ENCODE data around the gene OR11G2. TPM values are rescaled to one million over a fixed set of nuclear protein-coding genes. Genes with fewer than 3 reads are reported as not detected.

The OR11G2 gene
- total RNA-seq, 1 experiment from 2014 or later: not detected

Other genes with a start within 250 kb of the OR11G2 start
- gene OR4K15, start 215.3 kb upstream of the OR11G2 start, total RNA-seq (2021; ENCODE audit: unreplicated experiment): not detected
- gene OR4Q2, start 188.7 kb upstream of the OR11G2 start, total RNA-seq (2021; ENCODE audit: unreplicated experiment): not detected
- gene OR4K14, start 171.6 kb upstream of the OR11G2 start, total RNA-seq (2021; ENCODE audit: unreplicated experiment): not detected
- not detected for gene OR4K13, start 154.9 kb upstream of the OR11G2 start, total RNA-seq (2021; ENCODE audit: unreplicated experiment)
- gene OR4L1, start 130.9 kb upstream of the OR11G2 start, total RNA-seq (2021; ENCODE audit: unreplicated experiment): not detected
- not detected for gene OR4K17, start 80.2 kb upstream of the OR11G2 start, total RNA-seq (2021; ENCODE audit: unreplicated experiment)
- not detected for gene OR4N5, start 52.1 kb upstream of the OR11G2 start, total RNA-seq (2021; ENCODE audit: unreplicated experiment)
- not detected for gene OR11H6, start 32.8 kb downstream of the OR11G2 start, total RNA-seq (2021; ENCODE audit: unreplicated experiment)
- not detected for gene OR11H7, start 38.1 kb downstream of the OR11G2 start, total RNA-seq (2021; ENCODE audit: unreplicated experiment)
- gene OR11H4, start 48.4 kb downstream of the OR11G2 start, total RNA-seq (2021; ENCODE audit: unreplicated experiment): not detected
- 10.0 TPM for gene TTC5, start 115.1 kb downstream of the OR11G2 start, total RNA-seq (2021; ENCODE audit: unreplicated experiment)
- 20.3 TPM for gene CCNB1IP1, start 142.4 kb downstream of the OR11G2 start, total RNA-seq (2021; ENCODE audit: unreplicated experiment)
- 26.6 TPM for gene PARP2, start 152.7 kb downstream of the OR11G2 start, total RNA-seq (2021; ENCODE audit: unreplicated experiment)
- 17.1 TPM for gene TEP1, start 222.6 kb downstream of the OR11G2 start, total RNA-seq (2021; ENCODE audit: unreplicated experiment)
- not detected for gene KLHL33, start 245.3 kb downstream of the OR11G2 start, total RNA-seq (2021; ENCODE audit: unreplicated experiment)